ENCODE measurements around the gene HOXA2.

Gene HOXA2

GRCh38 chr7:27111042-27111750, 8.7 kb upstream of the HOXA2 start:
- no peak for DNase-seq

GRCh38 chr7:27110186-27111031, 7.9 kb upstream of the HOXA2 start:
- DNase-seq, result no peak

- no peak for DNase-seq
Measured at GRCh38 chr7:27109466-27110185, 7.1 kb upstream of the HOXA2 start.

- DNase-seq, result no peak
Measured at GRCh38 chr7:27108390-27109127, 6.1 kb upstream of the HOXA2 start.

- no peak for DNase-seq
Measured at GRCh38 chr7:27107391-27108381, 5.2 kb upstream of the HOXA2 start.

GRCh38 chr7:27106901-27107240, 4.4 kb upstream of the HOXA2 start:
- no peak for DNase-seq

- DNase-seq, result no peak
Measured at GRCh38 chr7:27106181-27106900, 3.9 kb upstream of the HOXA2 start.

GRCh38 chr7:27105301-27106031, 3.0 kb upstream of the HOXA2 start:
- DNase-seq, result no peak

GRCh38 chr7:27104341-27105058, 2.0 kb upstream of the HOXA2 start:
- DNase-seq, result no peak

- no peak for DNase-seq
Measured at GRCh38 chr7:27103489-27104226, 1.2 kb upstream of the HOXA2 start.

- no peak for DNase-seq
Measured at GRCh38 chr7:27101957-27102580, 414 bp downstream of the HOXA2 start.

GRCh38 chr7:27101171-27101956, 1.1 kb downstream of the HOXA2 start:
- no peak for DNase-seq

- no peak for DNase-seq
Measured at GRCh38 chr7:27100694-27101170, 1.8 kb downstream of the HOXA2 start.

GRCh38 chr7:27099453-27100370, 2.8 kb downstream of the HOXA2 start:
- DNase-seq, result no peak

GRCh38 chr7:27098578-27099451, 3.7 kb downstream of the HOXA2 start:
- DNase-seq, result no peak
